Mucosa of rectum (tissue), 2 donors: ENCODE results near the gene PEPD.

Experiments used
- H3K27ac ChIP-seq, 2 donors: one replicate each; pipeline ENCODE4 v1.7.0; 2013; ENCODE audit warnings: inconsistent platforms in 2 of 2, low read depth in 2 of 2, low read length in 2 of 2
- H3K27me3 ChIP-seq, 2 donors: one replicate each; pipeline ENCODE4 v1.7.0; 2013; ENCODE audit warnings: low read length in 2 of 2; ENCODE audit not compliant: control insufficient read depth in 2 of 2, insufficient read depth in 2 of 2
- H3K36me3 ChIP-seq, 2 donors: one replicate each; pipeline ENCODE4 v1.7.0; 2013; ENCODE audit warnings: low read length in 2 of 2; ENCODE audit not compliant: control insufficient read depth in 2 of 2, insufficient read depth in 2 of 2
- H3K4me1 ChIP-seq, 2 donors: one replicate each; pipeline ENCODE4 v1.7.0; 2013; ENCODE audit warnings: low read length in 2 of 2, mild to moderate bottlenecking in 1 of 2; ENCODE audit not compliant: control insufficient read depth in 2 of 2, insufficient read depth in 2 of 2
- H3K4me3 ChIP-seq, 2 donors: one replicate each; pipeline ENCODE4 v1.7.0; 2013; ENCODE audit warnings: low read length in 2 of 2
- H3K9ac ChIP-seq, 2 donors: one replicate each; pipeline ENCODE4 v1.7.0; 2013; ENCODE audit warnings: low read length in 2 of 2, low read depth in 1 of 2, mild to moderate bottlenecking in 1 of 2
- H3K9me3 ChIP-seq, 2 donors: one replicate each; pipeline ENCODE4 v1.7.0; 2013; ENCODE audit warnings: low read length in 2 of 2; ENCODE audit not compliant: control insufficient read depth in 2 of 2
- donor health status: healthy.
- donor health status: Normal muscosa, but diverticular disease.

PEPD gene

DNA sequence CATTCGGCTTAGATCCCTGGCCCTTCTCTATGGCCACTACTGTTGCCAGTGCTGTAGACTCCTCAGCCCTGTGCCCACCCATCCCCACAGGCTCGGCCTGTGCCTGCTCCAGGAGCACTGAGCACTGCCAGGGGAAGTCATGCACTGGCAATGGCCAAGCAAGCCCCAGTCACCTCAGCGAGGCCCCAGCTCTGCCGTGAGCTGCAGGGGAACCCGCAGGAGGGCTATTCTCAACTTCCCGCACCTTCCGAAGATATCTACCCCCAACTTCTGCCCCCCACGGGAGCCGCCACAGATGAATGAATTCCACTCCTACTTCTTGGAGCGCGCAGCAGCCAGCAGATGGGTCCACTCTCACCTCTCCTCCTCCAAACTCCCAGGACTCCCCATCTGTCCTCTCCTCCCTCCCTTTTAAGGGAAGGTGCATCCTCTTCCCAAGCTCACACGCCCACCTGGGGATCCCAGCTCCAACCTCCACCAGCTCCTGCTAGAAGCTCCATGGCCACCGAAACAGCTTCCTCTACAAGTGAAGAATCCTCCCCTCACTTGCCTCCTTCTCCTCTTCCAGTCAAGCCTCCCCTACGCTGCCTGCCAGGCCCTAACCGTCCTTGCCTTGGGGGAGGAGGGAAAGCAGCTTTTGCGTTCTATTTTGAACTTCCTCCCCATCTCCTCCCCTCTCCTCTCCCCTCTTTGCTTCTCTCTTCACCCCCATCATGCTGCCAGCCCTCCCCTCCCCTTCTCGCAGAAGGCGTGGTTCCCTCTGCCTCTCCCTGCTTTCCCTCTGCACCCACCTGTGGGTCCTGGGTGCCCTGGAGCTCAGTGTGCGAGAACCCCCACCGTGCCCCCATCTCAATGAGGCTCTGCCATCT, 52.2 kb downstream of the PEPD start:
- Histone ChIP-seq H3K27me3 (no peaks in the 10 kb centered on the region), H3K4me3 (no peak overlapping the region), H3K4me1 (peaks cover 0 to 3% of the 10 kb centered on the region in 2 donors), H3K36me3 (no peaks in the 10 kb centered on the region), H3K9me3 (no peaks in the 10 kb centered on the region), H3K9ac (no peak overlapping the region), H3K27ac (no peak overlapping the region)

DNA sequence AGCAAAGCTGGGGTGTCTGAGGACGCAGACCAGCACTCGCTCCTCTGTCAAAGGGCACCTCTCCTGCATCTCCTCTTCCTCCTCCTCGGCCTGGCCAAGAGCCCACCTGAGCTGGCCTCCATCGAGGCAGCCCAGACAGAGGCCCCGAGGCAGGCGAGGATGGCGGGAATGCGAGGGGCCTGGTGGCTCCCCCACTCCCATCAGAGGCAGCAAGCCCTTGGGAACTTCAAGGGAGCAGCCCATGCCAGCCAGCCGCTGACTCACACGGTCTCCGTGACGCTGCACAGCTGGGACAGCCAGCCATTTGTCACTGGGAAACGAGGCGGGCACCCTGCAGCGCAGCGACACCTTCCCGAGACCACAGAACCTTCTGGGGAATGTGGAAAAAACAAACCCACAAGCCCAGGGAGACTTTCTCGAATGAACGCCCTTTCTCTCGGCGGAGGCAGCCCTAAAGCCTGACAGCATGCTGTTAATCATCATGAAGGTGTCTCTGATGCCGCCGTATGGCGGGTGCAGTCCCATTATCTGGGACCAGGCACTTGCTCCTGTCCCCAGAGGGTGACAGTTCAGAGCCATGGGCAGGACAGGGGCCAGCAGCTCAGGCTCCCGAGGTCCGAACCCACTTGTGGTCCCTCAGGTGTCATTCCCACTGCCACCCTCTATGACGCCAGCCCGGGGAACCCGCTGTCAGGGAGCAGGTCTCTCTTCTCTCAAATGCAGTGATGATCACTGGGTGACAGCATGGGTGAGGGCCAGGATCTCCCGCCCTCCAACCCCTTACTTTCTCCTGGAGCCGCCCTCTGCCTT, 53.0 kb downstream of the PEPD start:
- Histone ChIP-seq H3K27me3 (no peaks in the 10 kb centered on the region), H3K9ac (no peak overlapping the region), H3K36me3 (no peaks in the 10 kb centered on the region), H3K4me1 (no peaks in the 10 kb centered on the region), H3K4me3 (no peak overlapping the region), H3K9me3 (no peaks in the 10 kb centered on the region), H3K27ac (no peak overlapping the region)

DNA sequence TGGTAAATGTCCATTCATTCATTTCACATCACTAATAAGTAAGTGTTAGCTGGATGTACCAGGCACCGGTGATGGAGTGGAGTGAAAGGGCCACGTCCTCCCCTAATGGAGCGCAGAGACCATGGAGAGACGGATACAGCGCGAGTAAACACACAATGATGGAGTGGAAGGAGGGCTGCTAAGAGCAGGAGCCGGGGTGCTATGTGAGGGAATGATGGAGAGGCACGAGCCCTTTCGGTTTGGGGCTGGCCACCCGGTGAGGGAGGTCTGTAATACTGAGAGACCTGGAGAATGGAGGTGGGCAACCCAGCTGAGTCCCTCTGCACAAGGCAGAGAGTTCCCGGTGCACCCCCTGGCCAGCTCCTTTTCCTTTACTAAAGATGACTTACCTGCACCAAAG, 53.7 kb downstream of the PEPD start:
- Histone ChIP-seq H3K4me1 (no peaks in the 10 kb centered on the region), H3K9me3 (no peaks in the 10 kb centered on the region), H3K4me3 (no peak overlapping the region), H3K9ac (no peak overlapping the region), H3K36me3 (no peaks in the 10 kb centered on the region), H3K27me3 (no peaks in the 10 kb centered on the region), H3K27ac (no peak overlapping the region)

DNA sequence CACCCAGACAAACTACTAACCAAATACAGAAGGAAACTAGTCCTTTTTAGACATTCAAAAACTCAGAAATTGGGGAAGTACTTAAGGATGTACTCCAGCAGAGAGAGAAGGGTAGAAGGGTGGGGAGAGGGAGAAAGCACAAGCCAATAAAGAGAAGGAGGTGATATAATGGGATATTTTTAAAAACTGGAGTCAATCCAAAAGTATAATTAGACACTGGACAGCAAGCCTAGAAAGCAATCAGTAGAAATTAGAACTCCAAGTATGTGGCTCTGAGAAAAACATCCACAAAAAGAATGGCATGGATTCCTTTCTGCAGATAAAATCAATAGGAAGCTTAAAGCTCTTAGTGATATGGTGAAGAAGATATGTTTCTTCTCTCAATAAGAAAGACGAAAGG, 55.8 kb downstream of the PEPD start:
- Histone ChIP-seq H3K27me3 (no peaks in the 10 kb centered on the region), H3K9me3 (no peaks in the 10 kb centered on the region), H3K4me3 (no peak overlapping the region), H3K4me1 (no peaks in the 10 kb centered on the region), H3K9ac (no peak overlapping the region), H3K27ac (no peak overlapping the region), H3K36me3 (no peaks in the 10 kb centered on the region)

DNA sequence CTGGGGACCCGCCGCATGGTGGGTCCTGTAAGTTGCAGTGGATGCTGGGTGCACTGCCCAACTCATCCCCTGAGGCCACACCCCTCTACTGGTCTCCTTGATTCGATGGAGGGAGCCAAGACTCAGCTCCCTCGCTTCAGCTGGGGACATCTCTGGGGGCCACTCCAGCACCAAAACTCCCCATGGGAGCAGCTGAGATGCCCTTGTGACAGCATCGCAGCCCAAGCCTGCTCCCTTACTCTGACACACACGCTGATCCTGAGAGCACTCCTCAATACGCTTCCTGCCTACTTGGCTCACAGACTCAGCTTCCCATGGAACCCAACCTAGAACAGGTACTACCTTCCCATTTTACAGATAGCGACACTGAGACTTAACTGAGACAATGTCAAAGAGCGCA, 56.2 kb downstream of the PEPD start:
- Histone ChIP-seq H3K9me3 (no peaks in the 10 kb centered on the region), H3K27me3 (no peaks in the 10 kb centered on the region), H3K4me1 (no peaks in the 10 kb centered on the region), H3K36me3 (no peaks in the 10 kb centered on the region), H3K4me3 (no peak overlapping the region), H3K9ac (no peak overlapping the region), H3K27ac (no peak overlapping the region)

DNA sequence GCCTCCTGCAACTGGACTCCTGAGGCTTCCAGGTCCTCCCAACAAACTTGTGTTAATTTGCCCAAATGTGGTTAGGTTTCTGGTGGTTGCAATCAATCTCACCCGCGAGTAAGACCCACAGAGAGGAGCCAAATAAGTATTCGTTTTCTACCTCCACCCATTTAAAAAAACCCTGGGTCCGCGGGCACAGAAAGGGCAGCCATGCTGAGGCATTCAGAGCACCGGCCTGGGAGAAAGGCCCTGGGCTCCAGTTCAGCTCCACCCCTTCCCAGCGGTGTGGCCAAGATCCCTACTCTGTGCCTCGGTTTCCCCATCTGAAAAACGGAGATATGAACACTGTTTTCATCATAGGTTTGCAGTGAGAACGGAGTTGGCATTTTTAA, 56.9 kb downstream of the PEPD start:
- Histone ChIP-seq H3K27ac (no peak overlapping the region), H3K9me3 (no peaks in the 10 kb centered on the region), H3K4me3 (no peak overlapping the region), H3K4me1 (no peaks in the 10 kb centered on the region), H3K9ac (no peak overlapping the region), H3K27me3 (no peaks in the 10 kb centered on the region), H3K36me3 (no peaks in the 10 kb centered on the region)

DNA sequence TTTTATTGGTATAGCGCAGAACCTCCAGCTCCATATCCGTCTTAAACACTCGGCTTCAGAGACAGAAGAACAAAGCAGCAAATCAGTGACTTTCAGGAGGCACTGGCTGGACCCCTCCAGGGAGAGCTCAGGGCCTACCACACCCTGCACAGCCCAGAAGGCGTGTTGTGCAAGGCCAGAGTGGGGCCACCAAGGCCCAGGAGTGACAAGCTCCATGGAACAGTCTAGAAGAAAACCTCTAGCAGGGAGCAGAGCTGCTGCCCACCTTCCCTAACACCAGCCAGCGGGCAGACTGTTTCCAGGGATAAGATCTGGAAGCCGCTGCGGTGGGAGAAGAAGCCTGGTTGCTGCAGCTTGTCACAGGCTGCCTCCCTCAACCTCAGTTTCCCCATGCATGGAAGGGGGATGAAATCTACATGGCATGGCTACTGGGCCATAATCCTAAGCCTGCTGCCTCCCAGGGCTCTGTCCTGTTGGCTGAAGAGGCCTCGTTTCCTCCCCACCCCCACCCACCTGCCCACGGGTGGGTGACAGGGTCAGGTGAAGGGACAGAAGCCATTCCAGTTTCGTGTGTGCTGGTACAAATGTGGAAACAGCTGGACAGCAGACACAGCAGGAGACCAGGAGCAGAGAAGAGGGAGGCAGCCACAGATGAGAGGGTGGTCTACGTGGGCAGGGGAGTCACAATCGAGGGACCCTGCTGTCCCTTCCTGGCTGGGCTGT, 57.4 kb downstream of the PEPD start:
- Histone ChIP-seq H3K9me3 (no peaks in the 10 kb centered on the region), H3K27me3 (no peaks in the 10 kb centered on the region), H3K4me1 (no peaks in the 10 kb centered on the region), H3K4me3 (no peak overlapping the region), H3K9ac (no peak overlapping the region), H3K27ac (no peak overlapping the region), H3K36me3 (no peaks in the 10 kb centered on the region)

DNA sequence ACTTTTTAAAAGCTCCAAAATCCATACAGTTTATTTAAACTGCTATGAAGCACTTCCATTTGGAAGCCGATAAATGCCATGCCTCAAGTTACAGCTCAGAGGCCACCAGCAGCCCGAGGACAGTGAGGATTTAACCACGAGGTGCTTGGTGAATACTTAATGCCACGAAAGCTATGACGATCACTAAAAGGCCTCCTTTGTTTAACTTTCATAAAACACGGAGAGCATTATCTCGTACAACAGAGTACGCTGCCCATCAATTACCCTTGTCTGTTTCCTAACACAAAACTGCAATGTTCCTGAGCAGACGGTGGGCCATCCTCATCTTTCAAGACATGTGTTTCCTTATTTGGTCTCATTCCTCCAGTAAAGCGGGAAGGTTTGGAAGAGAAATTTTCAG, 58.4 kb downstream of the PEPD start:
- Histone ChIP-seq H3K9me3 (no peaks in the 10 kb centered on the region), H3K27ac (no peak overlapping the region), H3K36me3 (no peaks in the 10 kb centered on the region), H3K27me3 (no peaks in the 10 kb centered on the region), H3K4me3 (no peak overlapping the region), H3K4me1 (no peaks in the 10 kb centered on the region), H3K9ac (no peak overlapping the region)

DNA sequence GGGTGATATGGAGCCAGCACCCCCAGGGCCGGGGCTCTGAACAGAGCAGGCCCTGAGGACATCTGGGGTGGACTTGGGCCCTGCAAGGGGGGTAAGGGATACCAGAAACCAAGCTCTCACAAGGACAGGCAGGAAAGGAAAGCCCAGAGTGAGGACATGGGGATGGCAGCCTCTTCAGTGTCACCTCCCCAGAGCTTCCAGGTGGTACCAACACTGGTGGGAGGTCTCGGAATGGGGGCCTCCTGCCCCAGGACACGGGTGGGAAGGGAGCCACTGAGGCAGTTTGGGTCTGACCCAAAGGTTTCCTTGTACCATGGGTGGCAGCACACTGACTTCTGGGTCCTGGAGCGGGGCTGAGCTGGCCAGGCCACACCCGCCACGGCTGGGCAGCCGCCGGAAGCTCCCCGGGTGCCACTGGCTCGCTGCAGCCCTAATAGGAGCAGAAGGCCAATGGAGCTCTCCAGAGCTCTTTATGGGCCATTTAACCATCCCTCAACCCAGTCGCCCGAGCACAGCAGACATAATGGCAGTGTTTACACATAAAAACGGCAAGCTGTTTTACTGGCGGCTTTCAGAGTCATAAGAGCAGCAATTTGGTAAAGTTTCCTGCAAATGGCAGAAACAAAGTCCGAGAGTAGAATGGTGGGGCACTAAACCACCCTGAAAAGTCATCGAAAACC, 59.3 kb downstream of the PEPD start:
- Histone ChIP-seq H3K9me3 (no peaks in the 10 kb centered on the region), H3K27me3 (no peaks in the 10 kb centered on the region), H3K27ac (no peak overlapping the region), H3K4me3 (no peak overlapping the region), H3K4me1 (no peaks in the 10 kb centered on the region), H3K9ac (no peak overlapping the region), H3K36me3 (no peaks in the 10 kb centered on the region)
